GM10266 (cell line): ENCODE data around the gene TBC1D16.
"Not testable (repeated sequence)": the region's sequence is repeated elsewhere in the genome, so short reads cannot be mapped to it uniquely, and the experiment has no call there.

Source experiments
- DNase-seq: peaks from one replicate; pipeline ENCODE4 v3.0.0; 2012; ENCODE audit errors: extremely low spot score
- TF ChIP-seq, protein P1 (sequence below): IDR thresholded peaks from 2 replicates; pipeline ENCODE4 v1.5.1; 2012; ENCODE audit warnings: mild to moderate bottlenecking, low read depth; ENCODE audit not compliant: control insufficient read depth, insufficient read depth; ENCODE audit errors: missing control alignments

TBC1D16 gene

DNA sequence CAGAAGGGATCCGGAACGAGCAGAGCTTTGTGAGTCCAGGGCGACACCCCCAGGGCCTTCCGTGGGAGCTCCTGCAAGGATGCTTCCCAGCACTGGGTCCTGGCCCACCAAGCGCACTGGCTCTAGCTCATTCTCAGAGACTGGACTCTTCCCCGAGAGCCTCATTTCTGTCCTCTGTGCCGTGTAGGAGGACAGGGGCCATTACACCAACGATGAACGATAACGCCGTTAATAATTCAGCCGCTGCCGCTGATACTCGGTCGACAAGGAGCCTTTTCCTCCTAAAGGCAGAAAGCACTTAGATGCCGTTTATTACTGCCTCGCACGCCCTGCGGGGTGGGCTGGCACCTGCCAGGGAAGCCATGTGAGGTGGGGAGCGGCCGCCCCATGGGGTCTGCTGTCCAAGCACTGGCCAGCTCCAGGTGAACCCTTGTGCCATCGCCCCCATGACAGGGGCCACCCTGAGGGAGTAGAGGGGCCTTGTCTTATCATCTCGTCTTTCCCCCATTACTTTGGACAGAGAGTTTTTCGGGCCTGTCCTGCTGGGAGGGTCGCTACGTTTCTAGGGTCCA is 33.5 kb downstream of the TBC1D16 start:
- no peak for DNase-seq
- TF ChIP-seq, protein P1, sequence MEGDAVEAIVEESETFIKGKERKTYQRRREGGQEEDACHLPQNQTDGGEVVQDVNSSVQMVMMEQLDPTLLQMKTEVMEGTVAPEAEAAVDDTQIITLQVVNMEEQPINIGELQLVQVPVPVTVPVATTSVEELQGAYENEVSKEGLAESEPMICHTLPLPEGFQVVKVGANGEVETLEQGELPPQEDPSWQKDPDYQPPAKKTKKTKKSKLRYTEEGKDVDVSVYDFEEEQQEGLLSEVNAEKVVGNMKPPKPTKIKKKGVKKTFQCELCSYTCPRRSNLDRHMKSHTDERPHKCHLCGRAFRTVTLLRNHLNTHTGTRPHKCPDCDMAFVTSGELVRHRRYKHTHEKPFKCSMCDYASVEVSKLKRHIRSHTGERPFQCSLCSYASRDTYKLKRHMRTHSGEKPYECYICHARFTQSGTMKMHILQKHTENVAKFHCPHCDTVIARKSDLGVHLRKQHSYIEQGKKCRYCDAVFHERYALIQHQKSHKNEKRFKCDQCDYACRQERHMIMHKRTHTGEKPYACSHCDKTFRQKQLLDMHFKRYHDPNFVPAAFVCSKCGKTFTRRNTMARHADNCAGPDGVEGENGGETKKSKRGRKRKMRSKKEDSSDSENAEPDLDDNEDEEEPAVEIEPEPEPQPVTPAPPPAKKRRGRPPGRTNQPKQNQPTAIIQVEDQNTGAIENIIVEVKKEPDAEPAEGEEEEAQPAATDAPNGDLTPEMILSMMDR: no peak

DNA sequence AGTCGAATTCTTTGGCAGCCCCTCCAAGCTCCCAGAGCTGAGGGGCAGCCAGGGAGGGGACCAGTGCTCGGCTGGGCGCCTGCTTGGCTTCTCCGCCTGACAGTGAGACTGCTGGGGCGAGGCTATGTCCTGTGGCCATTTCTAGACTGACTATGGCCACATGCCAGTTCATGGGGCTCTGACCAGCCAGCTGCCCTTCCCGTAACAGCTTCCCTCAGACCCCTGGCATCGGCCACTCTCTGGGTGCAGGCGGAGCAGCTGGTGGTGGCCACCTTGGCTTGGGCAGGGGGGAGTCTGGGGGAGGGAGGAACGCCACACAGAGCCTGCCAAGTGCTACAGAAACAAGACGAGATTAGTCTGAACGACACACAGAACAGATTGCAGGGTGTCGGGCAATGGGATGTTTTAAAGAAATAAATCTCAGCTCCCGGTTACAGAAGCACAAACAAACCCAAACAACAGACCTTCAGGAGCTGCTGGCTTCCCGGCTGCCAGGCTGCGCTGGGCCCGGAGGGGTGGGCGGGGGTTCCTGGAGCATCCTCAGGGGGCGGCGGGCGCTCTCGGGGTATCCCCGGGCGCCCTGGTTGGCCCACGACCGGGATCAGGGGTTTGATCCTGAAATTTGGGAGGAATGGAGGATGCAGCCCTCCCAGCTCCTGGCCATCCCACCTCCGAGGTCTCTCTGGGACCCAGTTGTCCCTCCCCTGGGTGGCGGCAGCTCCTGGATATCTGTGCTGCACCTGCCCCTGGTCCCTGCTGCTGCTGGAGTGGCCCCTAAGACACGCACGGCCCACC is 34.5 kb downstream of the TBC1D16 start:
- DNase-seq: no peak
- TF ChIP-seq, protein P1: no peak

DNA sequence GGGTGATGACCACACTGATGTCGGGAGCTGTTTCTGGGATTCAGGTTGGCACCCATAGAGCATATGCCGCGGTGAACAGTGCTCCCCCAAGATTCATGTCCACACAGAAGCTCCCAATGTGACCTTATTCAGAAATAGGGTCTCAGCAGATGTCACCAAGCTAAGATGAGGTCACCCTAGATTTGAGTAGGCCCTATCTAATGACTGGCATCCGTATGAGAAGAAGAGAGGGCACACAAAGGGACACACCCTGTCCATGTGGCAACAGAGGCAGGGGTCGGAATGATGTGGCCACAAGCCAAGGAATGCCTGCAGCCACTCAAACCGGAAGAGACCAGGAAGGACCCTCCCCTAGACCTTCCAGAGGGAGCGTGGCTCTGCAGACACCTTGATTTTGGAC is 35.5 kb downstream of the TBC1D16 start:
- TF ChIP-seq, protein P1: no peak
- DNase-seq: no peak

DNA sequence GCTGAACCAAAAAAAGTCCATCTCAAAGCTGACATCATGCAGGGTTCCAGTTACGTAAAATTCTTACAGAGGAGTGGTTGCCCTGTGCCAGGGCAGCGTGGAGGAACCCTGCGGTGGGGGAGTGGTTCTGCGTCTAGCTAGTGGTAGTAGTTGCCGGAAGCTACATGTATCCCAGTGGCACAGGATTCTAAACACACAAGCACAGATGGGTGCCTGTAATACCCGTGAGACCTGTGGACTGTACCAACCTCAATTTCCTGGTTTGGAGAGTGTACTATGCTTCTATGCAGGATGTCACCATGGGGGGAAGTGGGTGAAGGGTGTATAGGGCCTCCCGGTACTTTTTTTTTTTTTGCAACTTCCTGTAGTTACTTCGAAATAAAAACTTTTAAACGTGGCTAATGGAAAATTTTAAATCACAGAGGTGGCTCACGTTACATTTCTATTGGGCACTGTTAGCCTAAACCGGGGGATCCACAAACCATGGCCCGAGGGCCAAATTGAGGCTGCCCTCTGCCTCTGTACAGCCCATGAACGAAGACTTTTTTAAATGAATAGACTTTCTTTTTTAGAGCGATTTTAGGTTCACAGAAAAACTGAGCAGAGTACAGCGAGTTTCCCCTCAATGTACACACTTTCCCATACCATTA is 38.5 kb downstream of the TBC1D16 start:
- DNase-seq: no peak
- TF ChIP-seq, protein P1: no peak

DNA sequence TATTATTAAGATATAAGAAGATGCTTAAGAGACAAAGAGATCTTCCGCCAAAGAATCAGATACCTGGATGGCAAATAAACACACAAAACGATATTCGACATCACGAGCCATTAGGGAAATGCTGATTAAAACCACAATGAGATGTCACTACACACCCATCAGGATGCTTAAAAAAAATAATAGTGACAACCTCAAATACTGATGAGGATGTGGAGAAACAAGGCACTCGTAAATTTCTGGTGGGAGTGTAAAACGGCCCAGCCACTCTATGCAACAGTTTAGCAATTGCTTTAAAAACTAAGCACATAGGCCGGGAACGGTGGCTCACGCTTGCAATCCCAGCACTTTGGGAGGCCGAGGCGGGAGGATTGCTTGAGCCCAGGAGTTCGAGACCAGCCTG is 39.4 kb downstream of the TBC1D16 start:
- TF ChIP-seq, protein P1: no peak
- no peak for DNase-seq

DNA sequence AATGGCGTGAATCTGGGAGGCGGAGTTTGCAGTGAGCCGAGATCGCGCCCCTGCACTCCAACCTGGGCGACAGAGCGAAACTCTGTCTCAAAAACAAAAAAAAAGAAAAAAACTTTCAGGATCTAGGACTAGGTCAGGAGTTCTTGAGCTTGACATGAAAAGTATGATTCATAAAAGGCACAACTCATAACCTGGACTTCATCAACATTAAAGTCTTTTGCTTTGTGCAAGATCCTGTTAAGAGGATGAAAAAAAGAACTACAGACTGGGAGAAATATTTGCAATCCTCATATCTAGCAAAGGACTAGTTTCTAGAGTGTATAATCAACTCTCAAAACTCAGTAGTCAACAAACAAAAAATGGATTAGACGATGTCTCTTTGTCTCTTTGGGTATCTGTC is 40.0 kb downstream of the TBC1D16 start:
- DNase-seq: no peak
- TF ChIP-seq, protein P1: no peak

DNA sequence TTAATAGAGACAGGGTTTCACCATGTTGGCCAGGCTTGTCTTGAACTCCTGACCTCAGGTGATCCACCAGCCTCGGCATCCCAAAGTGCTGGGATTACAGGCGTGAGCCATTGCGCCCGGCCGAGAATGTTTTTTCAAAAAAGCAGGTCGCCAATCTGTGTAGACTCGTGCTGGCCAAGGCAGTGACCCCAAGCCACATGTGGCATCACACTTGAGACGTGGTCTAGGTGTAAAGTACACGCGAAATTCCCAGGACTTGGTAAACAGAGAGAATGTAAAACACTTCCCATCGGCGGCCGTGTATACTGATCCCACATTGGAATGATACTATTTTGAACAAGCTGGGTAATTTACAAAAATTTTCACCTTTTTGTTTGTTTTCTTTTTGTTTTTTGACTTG is 41.1 kb downstream of the TBC1D16 start:
- DNase-seq: no peak
- TF ChIP-seq, protein P1: no peak

DNA sequence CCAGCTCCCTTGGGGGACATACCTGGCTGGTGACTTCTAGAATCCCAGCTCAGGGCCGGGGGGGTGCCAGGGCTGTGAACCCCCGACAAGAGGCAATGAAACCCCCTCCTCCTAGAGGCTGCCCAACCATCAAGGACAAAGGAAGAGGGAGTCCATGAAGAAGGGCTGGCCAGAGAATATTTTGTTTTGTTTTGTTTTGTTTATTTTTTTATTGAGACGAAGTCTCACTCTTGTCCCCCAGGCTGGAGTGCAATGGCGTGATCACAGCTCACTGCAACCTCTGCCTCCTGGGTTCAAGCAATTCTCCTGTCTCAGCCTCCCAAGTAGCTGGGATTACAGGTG is 41.5 kb downstream of the TBC1D16 start:
- not testable (repeated sequence) for DNase-seq
